Stromal cell of bone marrow (primary cell): ENCODE data around the gene DDI2.

Experiments
- DNase-seq: peaks from one replicate; pipeline ENCODE4 v3.0.0-alpha.2; 2012; ENCODE audit warnings: low read depth

DDI2 gene

GRCh38 chr1:15605398-15606383 is 11.6 kb upstream of the DDI2 start:
- DNase-seq, result no peak

- no peak for DNase-seq
Observed at GRCh38 chr1:15609631-15610030, 7.6 kb upstream of the DDI2 start.

DNA sequence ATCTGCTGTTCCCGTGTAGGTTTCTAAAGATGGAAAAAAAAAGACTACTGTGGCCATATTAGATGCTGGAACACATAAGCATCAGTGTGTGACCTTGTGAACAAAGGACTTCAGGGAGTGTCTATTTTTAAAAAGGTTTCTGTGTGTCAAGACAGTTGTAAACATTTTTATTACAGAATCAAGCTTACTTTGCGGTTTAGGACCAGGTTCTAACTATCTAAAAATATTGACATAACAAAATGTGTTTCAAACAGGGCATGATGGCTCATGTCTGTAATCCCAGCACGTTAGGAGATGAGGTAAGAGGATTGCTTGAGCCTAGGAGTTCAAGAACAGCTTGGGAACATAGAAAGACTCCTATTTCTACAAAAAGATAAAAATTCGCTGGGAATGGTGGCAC is 7.1 kb upstream of the DDI2 start:
- no peak for DNase-seq

- DNase-seq, result no peak
Observed at GRCh38 chr1:15616373-15617172, 685 bp upstream of the DDI2 start.

DNA sequence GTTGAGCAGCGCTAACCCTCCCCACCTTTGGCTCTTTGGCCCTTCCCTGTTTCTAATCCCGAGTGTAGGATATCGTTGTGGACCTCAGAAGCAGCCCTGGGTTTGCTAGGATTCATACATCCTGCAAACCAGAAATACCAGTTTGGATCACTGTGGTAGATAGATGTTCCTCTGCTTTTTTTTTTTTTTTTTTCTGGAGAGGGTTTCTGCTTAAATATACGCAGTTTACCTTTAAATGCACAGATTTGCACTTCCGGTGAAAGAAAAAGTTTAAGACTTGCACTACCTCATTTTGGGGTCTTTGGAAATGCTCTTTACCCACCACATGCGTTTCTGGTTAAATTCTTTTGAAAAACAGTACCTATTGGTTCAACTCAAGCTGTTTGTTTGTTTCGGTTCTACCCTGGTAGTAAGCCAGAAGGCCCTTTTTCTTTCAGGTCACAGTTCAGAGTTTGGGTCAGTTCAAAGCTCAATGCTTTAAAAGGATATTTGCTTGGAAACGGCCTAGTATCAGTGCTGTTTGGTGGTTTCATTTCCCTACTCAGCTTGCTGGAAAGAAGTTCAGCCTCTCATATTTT is 908 bp downstream of the DDI2 start:
- no peak for DNase-seq

DNA sequence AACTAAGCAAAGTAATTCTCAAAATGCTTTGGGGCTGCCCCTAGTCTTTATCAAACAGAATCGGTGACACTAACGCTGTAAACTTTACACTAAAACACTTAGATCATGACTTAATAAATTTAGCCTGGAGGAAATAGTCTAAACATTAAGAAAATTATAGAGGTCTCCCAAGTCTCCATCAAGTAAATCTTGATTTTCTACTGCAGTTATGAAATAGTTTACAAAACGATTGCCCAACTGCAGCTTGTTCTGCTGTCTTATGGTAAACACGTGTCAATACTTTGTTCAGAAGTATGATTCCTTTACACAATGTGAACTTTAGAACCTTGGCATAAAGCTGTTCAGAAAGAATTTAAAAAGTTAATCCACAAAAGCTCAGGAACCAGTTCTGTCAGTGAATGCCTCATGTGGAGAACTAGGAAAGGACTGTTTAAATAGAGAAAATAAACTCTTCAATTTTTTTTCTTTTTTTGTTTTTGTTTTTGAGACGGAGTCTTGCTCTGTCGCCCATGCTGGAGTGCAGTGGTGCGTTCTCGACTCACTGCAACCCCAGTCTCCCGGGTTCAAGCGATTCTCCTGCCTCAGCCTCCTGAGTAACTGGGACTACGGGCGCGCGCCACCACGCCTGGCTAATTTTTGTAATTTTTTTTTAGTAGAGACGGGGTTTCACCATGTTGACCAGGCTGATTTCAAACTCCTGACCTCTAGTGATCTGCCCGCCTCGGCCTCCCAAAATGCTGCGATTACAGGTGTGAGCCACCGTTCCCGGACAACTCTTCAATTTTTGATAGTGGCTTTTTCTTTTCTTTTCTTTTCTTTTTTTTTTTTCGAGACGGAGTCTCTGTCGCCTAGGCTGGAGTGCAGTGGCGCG is 1.6 kb downstream of the DDI2 start:
- DNase-seq, result no peak

GRCh38 chr1:15620155-15620545 is 2.9 kb downstream of the DDI2 start:
- no peak for DNase-seq

DNA sequence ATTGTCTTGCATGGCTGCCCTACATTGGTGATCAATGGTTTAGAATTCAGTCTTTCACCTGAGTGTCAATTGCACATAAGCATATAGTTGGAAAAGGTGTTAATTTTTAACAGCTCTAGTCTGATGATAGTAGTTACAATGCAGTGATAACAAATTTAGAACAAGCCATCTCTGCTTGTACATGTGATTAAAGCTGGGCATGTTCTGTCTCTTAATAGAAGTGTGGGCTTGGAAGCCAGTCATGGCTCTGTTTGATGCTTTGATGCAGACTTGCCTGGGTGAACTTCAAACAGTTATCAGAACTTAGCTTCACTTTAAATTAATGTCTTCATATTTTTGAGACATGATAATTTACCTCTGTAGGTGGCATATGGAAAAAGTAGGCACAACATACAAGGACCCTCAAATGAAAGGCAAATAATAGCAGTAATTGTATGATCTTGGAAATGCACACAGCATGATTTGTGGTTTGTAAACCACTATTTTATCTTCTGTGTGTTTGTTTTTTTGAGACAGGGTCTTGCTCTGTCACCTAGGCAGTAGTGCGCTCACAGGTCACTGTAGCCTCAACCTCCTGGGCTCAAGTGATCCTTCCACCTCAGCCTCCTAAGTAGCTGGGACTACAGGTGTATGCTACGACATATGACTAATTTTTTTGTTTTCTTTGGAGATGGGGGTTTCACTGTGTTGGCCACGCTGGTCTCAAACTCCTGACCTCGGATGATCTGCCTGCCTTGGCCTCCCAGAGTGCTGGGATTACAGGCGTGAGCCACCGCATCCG is 3.8 kb downstream of the DDI2 start:
- no peak for DNase-seq

DNA sequence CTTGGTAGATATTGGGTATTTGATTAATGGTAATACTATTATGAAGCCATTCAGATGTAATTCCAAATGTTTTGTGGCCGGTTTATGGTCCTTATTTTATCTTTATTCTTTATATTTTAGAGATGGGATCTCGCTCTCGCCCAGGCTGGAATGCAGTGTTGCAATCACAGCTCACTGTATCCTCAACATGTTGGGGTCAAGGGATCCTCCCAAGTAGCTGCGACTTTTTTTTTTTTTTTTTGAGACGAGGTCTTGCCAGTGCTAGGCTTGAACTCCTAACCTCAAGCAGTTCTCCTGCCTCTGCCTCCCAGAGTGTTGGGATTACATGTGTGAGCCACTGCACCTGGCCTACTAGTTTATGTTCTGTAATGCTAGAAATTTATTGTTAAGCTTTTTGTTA is 4.7 kb downstream of the DDI2 start:
- no peak for DNase-seq

DNA sequence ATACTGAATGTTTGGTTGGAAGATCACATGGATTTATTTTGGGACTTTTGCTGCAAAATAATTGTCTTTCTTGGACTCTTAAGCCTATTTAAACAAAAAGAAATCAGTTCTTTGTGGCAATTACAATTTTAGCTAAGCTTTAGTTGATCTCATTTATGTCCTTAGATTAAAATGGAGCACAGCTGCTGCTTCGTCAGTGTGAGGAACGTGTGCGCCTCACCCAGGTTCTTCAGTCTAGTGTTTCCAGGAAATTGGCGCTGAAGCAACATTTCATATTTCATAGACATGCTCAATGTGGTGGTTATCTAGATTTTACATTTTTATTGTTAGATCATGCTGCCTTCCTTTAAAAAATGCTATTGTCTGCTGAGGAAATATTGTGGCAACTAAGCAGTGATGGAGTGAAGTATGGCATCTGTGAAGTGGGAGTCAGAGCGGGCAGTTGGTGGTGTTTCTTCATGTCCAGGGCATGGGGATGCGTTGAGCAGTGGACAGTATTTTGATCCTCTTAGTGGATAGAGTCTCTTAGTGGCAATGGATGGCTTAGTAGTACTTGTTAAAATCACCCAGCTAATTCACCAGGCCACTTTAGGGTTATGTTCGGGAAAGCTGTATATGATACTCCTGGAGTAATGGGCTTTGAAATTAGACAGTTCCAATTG is 5.6 kb downstream of the DDI2 start:
- DNase-seq, result no peak

DNA sequence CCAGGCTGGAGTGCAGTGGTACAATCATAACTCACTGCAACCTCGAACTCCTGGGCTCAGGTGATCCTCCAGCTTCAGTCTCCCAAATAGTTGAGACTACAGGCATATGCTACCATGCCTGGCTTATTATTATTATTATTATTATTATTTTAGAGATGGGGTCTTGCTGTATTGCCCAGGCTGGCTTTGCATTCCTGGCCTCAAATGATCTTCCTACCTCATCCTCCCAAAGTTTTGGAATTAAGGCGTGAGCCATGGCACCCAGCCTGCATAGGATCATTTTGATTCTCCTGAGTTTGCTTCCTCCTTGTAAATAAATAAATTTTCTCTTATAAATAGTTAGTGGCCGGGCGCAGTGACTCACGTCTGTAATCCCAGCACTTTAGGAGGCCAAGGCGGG is 6.2 kb downstream of the DDI2 start:
- DNase-seq, result no peak

DNA sequence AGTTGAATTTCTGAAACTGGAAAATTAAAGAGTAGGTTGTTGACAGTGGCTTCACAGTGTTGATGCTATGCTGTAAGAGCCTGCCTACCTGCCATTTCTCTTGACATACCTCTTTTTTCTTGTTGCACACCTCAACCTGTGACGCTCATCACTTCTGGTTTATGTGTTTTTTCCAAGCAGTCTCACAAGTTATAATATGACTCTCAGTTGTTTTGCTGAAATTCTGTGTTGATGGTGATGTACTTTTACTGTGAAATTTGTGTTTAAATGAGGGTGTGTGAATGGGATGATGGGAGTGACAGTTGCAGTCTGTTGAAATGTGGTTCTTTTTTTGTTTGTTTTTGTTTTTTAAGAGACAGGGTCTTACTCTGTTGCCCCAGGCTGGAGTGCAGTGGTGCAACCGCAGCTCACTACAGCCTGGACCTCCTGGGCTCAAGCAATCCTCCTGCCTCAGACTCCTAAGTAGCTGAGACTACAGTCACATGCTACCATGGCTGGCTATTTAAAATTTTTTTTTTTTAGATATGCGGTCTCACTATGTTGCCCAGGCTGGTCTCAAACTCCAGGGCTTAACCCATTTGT is 7.0 kb downstream of the DDI2 start:
- DNase-seq, result no peak

GRCh38 chr1:15625056-15625917 is 8.0 kb downstream of the DDI2 start:
- no peak for DNase-seq

DNA sequence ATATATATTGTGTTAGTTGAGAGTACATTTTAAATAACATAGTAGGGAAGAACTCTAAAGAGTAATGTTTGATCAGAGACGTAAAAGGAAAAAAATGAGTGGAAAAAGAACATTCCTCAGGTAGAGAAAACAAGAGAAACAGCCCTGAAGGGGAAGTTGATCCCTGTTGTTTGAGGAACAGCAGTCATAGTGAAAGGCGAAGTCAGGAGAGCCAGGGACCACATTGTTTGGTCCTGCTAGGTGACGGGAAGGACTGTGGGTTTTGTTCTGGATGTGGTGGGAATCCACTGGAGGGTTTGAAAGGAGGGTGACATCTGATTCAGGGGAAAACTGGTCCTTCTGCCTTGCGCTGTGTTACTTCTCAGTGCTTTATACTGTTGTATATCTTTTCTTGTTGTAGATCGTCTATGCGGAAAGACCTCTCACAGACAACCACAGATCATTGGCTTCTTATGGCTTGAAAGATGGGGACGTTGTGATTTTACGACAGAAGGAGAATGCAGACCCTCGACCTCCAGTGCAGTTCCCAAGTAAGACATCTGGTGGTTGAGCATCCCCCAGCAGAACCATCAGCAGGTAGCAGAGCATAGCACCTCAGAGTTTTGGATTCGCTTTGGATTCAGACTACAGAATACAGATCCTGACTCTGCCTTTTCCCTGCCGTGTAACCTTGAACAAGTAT is 9.2 kb downstream of the DDI2 start:
- DNase-seq, result no peak

GRCh38 chr1:15627343-15627988 is 10.2 kb downstream of the DDI2 start:
- no peak for DNase-seq

- no peak for DNase-seq
Observed at GRCh38 chr1:15628003-15628402, 10.7 kb downstream of the DDI2 start.

DNA sequence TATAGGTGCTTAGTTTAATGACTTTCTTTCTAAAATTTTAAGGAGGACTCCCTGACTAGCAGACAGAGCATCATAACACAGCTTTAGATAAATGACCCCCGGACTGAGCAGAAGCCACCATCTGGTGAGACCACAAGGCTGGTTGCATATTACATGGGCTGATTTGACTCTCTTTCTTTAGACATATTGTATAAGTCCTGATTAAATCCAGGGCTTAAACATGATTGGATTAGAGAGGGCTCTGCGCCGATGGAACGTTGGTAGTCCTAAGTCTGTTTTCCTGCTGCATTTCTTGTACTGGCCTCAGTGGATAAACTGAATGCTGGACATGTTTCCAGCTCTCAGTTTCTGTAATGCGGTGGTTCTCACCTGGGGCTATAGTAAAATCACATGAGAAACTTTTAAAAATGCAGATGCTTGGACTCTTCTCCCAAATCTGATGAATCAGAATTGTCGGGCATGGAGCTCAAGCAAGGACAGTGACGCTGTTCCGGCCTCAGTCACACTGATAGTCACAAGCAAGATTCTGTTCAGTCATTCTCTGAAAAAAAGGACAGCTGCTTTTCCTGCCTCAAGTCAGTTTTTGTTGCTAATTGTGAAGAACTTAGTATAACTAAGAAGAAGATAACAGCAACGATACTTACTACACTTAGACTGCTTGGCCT is 16.6 kb downstream of the DDI2 start:
- DNase-seq, result no peak
